HepG2 (cell line): Measurements from ENCODE around the gene CFL1. TPM values are rescaled to one million over a fixed set of nuclear protein-coding genes. Genes with fewer than 3 reads are reported as not detected.

ENCODE experiments used
- HMGXB4 ChIP-seq, 2 experiments: sonication (generic) in 1 of 2; formaldehyde crosslinking in 1 of 2; IDR thresholded peaks; 2 replicates each; pipeline versions ENCODE4 v1.4.0 to v1.6.1; 2018 to 2020; ENCODE audit warnings: missing genetic modification reagents in 2 of 2, borderline replicate concordance in 1 of 2, low read depth in 1 of 2, mild to moderate bottlenecking in 1 of 2, missing biosample characterization in 1 of 2
- MTF2 ChIP-seq: sonication (generic); formaldehyde crosslinking; IDR thresholded peaks from 2 replicates; pipeline ENCODE4 v1.5.0; 2020; ENCODE audit warnings: missing genetic modification reagents, borderline replicate concordance
- PLSCR1 ChIP-seq: sonication (generic); formaldehyde crosslinking; IDR thresholded peaks from 2 replicates; pipeline ENCODE4 v1.5.0; 2020; ENCODE audit warnings: missing genetic modification reagents, mild to moderate bottlenecking, borderline replicate concordance
- SMAD1 ChIP-seq: sonication (generic); formaldehyde crosslinking; IDR thresholded peaks from 2 replicates; pipeline ENCODE4 v1.4.0; 2020; ENCODE audit warnings: missing genetic modification reagents, low read depth, mild to moderate bottlenecking, borderline replicate concordance
- SOX6 ChIP-seq, 2 experiments: fragments of 450-650 bp in 1 of 2; sonication (generic) in 1 of 2; formaldehyde crosslinking in 1 of 2; IDR thresholded peaks; 2 replicates each; pipeline versions ENCODE4 v1.4.0 to v1.6.1; 2017 to 2020; ENCODE audit warnings: antibody characterized with exemption in 1 of 2, mild to moderate bottlenecking in 1 of 2, missing genetic modification reagents in 1 of 2
- ZBTB25 ChIP-seq: IDR thresholded peaks from 2 replicates; pipeline ENCODE4 v1.6.1; 2018; ENCODE audit warnings: missing genetic modification reagents
- ZKSCAN1 ChIP-seq: fragments of 150-350 bp; IDR thresholded peaks from 2 replicates; pipeline ENCODE4 v1.6.1; 2014; ENCODE audit warnings: low read length
- polyA plus RNA-seq, 8 experiments: library from polyadenylated mRNA; depleted of rRNA in 3 of 8; stranded (reverse) in 7 of 8; unstranded in 1 of 8; fragments of >200 nt; fragmentation: Illumina TruSeq in 4 of 8; extraction: Trizol in 4 of 8; gene quantifications; 2 replicates each; pipeline versions ENCODE4 v1.2.1 to v1.2.3, GENCODE V29; 2011 to 2016; ENCODE audit warnings: low read depth in 4 of 8, missing spikeins in 1 of 8, mixed read lengths in 1 of 8; ENCODE audit not compliant: insufficient read depth in 1 of 8
- total RNA-seq, 5 experiments: library from RNA; depleted of rRNA; stranded (reverse); fragments of >200 nt; fragmentation: Illumina TruSeq; extraction: Trizol; gene quantifications; 2 replicates each; pipeline ENCODE4 v1.2.3, GENCODE V29; 2016; ENCODE audit warnings: low read depth in 1 of 5

CFL1 gene
- total and polyA plus RNA-seq, 2 of the 13 experiments (the other 11 are each of a cell fraction or from before 2014, with no cell fraction given), result 379 to 383 TPM

GRCh38 chr11:65888163-65888814, 30.3 kb upstream of the CFL1 start, which contains the start of gene FIBP (continued):
- TF ChIP-seq SOX6 (IDR thresholded peaks at IDR 0.05), result no peak
- no peak for TF ChIP-seq SOX6 (CRISPR knock-in tag; IDR thresholded peaks at IDR 0.05)
- no peak for TF ChIP-seq PLSCR1 (CRISPR knock-in tag)
- TF ChIP-seq ZBTB25 (CRISPR knock-in tag), result peak; percentile 90
- TF ChIP-seq ZKSCAN1, result no peak
- TF ChIP-seq SMAD1, result peak; percentile 76; the same call in 1 of the 2 replicates
- peak; percentile 96 for TF ChIP-seq MTF2 (CRISPR knock-in tag)
- TF ChIP-seq HMGXB4 (CRISPR knock-in tag; IDR thresholded peaks at IDR 0.05; ENCODE audit: borderline replicate concordance in 1 of 2, low read depth in 1 of 2), result peak; percentile 96 to 97
